MM.1S (cell line): Measurements from ENCODE around the gene HECW1.

Experiments used
- DNase-seq: peaks from one replicate; pipeline ENCODE4 v3.0.0-alpha.2; 2015
- H2AFZ ChIP-seq: fragments of 300-600 bp; sonication (generic); 2 replicates; pipeline ENCODE4 v1.6.0; 2016; ENCODE audit warnings: antibody characterized with exemption, low read length
- H3F3A ChIP-seq: fragments of 300-600 bp; sonication (generic); 2 replicates; pipeline ENCODE4 v1.6.1; 2016; ENCODE audit warnings: mild to moderate bottlenecking, antibody characterized with exemption, low read length, moderate library complexity, mixed read lengths; ENCODE audit not compliant: insufficient read depth
- H3K27ac ChIP-seq: fragments of 300-600 bp; sonication (generic); 2 replicates; pipeline ENCODE4 v1.5.1; 2016; ENCODE audit warnings: mild to moderate bottlenecking, low read length
- H3K27me3 ChIP-seq: fragments of 300-600 bp; sonication (generic); replicated peaks from 2 replicates; pipeline ENCODE4 v1.6.0; 2016; ENCODE audit warnings: low read length; ENCODE audit not compliant: insufficient read depth
- H3K36me3 ChIP-seq: fragments of 300-600 bp; sonication (generic); replicated peaks from 2 replicates; pipeline ENCODE4 v1.6.1; 2016; ENCODE audit warnings: mild to moderate bottlenecking, low read length, mixed read lengths; ENCODE audit not compliant: insufficient read depth
- H3K4me1 ChIP-seq: fragments of 300-600 bp; sonication (generic); 2 replicates; pipeline ENCODE4 v1.6.1; 2016; ENCODE audit warnings: low read length, mixed read lengths
- H3K4me2 ChIP-seq: fragments of 300-600 bp; sonication (generic); 2 replicates; pipeline ENCODE4 v1.6.0; 2016; ENCODE audit warnings: low read depth, low read length
- H3K4me3 ChIP-seq: fragments of 300-600 bp; sonication (generic); 2 replicates; pipeline ENCODE4 v1.5.1; 2016; ENCODE audit warnings: low read length, mixed read lengths
- H3K79me2 ChIP-seq: fragments of 300-600 bp; sonication (generic); 2 replicates; pipeline ENCODE4 v1.6.1; 2016; ENCODE audit warnings: mixed run types, low read length, mixed read lengths
- H3K9ac ChIP-seq: fragments of 300-600 bp; sonication (generic); 2 replicates; pipeline ENCODE4 v1.6.1; 2016; ENCODE audit warnings: low read length, mixed read lengths
- H3K9me2 ChIP-seq: fragments of 300-600 bp; sonication (generic); replicated peaks from 2 replicates; pipeline ENCODE4 v1.6.1; 2016; ENCODE audit warnings: mild to moderate bottlenecking, low read length, mixed read lengths; ENCODE audit not compliant: insufficient read depth
- H3K9me3 ChIP-seq: fragments of 300-600 bp; sonication (generic); replicated peaks from 2 replicates; pipeline ENCODE4 v1.6.1; 2016; ENCODE audit warnings: mild to moderate bottlenecking, low read length, mixed read lengths; ENCODE audit not compliant: insufficient read depth
- H4K20me1 ChIP-seq: fragments of 300-600 bp; sonication (generic); 2 replicates; pipeline ENCODE4 v1.6.1; 2016; ENCODE audit warnings: mild to moderate bottlenecking, low read length, moderate library complexity, mixed read lengths; ENCODE audit not compliant: insufficient read depth
- CTCF ChIP-seq: fragments of 300-600 bp; sonication (generic); IDR thresholded peaks from 2 replicates; pipeline ENCODE4 v1.5.1; 2016; ENCODE audit warnings: antibody characterized with exemption, low read length, mixed read lengths
- EZH2 ChIP-seq: fragments of 300-600 bp; sonication (generic); optimal IDR thresholded peaks from 2 replicates; pipeline ENCODE3; 2017; ENCODE audit warnings: low read depth, mild to moderate bottlenecking, antibody characterized with exemption, low read length, mixed read lengths
- EZH2phosphoT487 ChIP-seq: fragments of 300-600 bp; sonication (generic); IDR thresholded peaks from 2 replicates; pipeline ENCODE4 v1.6.1; 2018; ENCODE audit warnings: antibody characterized with exemption, low read length

Gene HECW1

GRCh38 chr7:43604251-43604650 is 491.8 kb downstream of the HECW1 start:
- Histone ChIP-seq H2AFZ (no peak overlapping the region), H3K9ac (no peak overlapping the region), H3K9me3 (no peaks in the 10 kb centered on the region), H4K20me1 (0 out of 2 replicates have a peak, but pooled peaks cover 3% of the 10 kb centered on the region), H3K36me3 (no peaks in the 10 kb centered on the region; the same call in 1 of the 2 replicates), H3K4me1 (peaks cover 21% of the 10 kb centered on the region), H3K27me3 (no peaks in the 10 kb centered on the region), H3F3A (0 out of 2 replicates have a peak, but pooled peaks cover 6% of the 10 kb centered on the region), H3K79me2 (peaks cover 86% of the 10 kb centered on the region), H3K9me2 (no peaks in the 10 kb centered on the region), H3K4me3 (no peak overlapping the region), H3K27ac (no peak overlapping the region), H3K4me2 (no peak overlapping the region)
- TF ChIP-seq CTCF, result no peak
- TF ChIP-seq EZH2phosphoT487, result no peak
- TF ChIP-seq EZH2, result no peak
- DNase-seq, result no peak

- TF ChIP-seq EZH2phosphoT487 (no peak), EZH2 (no peak), CTCF (no peak)
- peak overlapping the region; percentile 2; the same call in 1 of the 2 replicates for H3K27ac ChIP-seq
- H3K4me3 ChIP-seq, result no peak overlapping the region
- 0 out of 2 replicates have a peak, but pooled peaks cover 11% of the 10 kb centered on the region for H3F3A ChIP-seq
- no peak for DNase-seq
- H3K36me3 ChIP-seq, result no peaks in the 10 kb centered on the region; the same call in 1 of the 2 replicates
- H3K4me2 ChIP-seq, result no peak overlapping the region
- no peaks in the 10 kb centered on the region for H3K9me3 ChIP-seq
- no peaks in the 10 kb centered on the region for H3K27me3 ChIP-seq
- no peaks in the 10 kb centered on the region for H3K9me2 ChIP-seq
- 0 out of 2 replicates have a peak, but pooled peaks cover 3% of the 10 kb centered on the region for H4K20me1 ChIP-seq
- peaks cover 72% of the 10 kb centered on the region for H3K79me2 ChIP-seq
- no peak overlapping the region for H2AFZ ChIP-seq
- peaks cover 18% of the 10 kb centered on the region for H3K4me1 ChIP-seq
- no peak overlapping the region for H3K9ac ChIP-seq
These were observed 496.6 kb downstream of the HECW1 start for GRCh38 chr7:43609097-43609496.

GRCh38 chr7:43612128-43612527 is 499.7 kb downstream of the HECW1 start:
- Histone ChIP-seq H3K4me3 (no peak overlapping the region), H3K27ac (no peak overlapping the region), H3F3A (0 out of 2 replicates have a peak, but pooled peaks cover 11% of the 10 kb centered on the region), H3K9me2 (no peaks in the 10 kb centered on the region), H2AFZ (no peak overlapping the region), H3K9me3 (no peaks in the 10 kb centered on the region), H3K27me3 (no peaks in the 10 kb centered on the region), H4K20me1 (no peaks in the 10 kb centered on the region), H3K79me2 (peaks cover 68% of the 10 kb centered on the region), H3K4me2 (no peak overlapping the region), H3K36me3 (no peaks in the 10 kb centered on the region; the same call in 1 of the 2 replicates), H3K4me1 (peaks cover 18% of the 10 kb centered on the region), H3K9ac (no peak overlapping the region)
- no peak for DNase-seq
- TF ChIP-seq EZH2phosphoT487, result no peak
- TF ChIP-seq EZH2, result no peak
- no peak for TF ChIP-seq CTCF
